ENCODE results near the gene FBRSL1. TPM values are rescaled to one million over a fixed set of nuclear protein-coding genes. Genes with fewer than 3 reads are reported as not detected.

The FBRSL1 gene
- total and polyA plus RNA-seq, 9 of the 15 experiments (the other 6 are each of a cell fraction or from before 2014, with no cell fraction given) = 0.24 to 129 (median 7.3) TPM

- TF ChIP-seq NKRF (IDR thresholded peaks at IDR 0.05; ENCODE audit: borderline replicate concordance) = peak; percentile 38; the same call in 1 of the 2 replicates
- no peak for TF ChIP-seq ZNF408 (CRISPR knock-in tag; IDR thresholded peaks at IDR 0.05; ENCODE audit: low read depth)
- TF ChIP-seq RBM22 (IDR thresholded peaks at IDR 0.05; ENCODE audit: low read depth, low read length, poor library complexity, severe bottlenecking) = no peak
- TF ChIP-seq RFX7 (CRISPR knock-in tag; IDR thresholded peaks at IDR 0.05) = no peak
- TF ChIP-seq EWSR1 (IDR thresholded peaks at IDR 0.05; ENCODE audit: borderline replicate concordance, low read depth, partially characterized antibody) = no peak
- no peak for TF ChIP-seq ZNF655 (CRISPR knock-in tag; IDR thresholded peaks at IDR 0.05)
- no peak for TF ChIP-seq ZC3H4 (CRISPR knock-in tag; IDR thresholded peaks at IDR 0.05; ENCODE audit: borderline replicate concordance)
- TF ChIP-seq DEAF1 (CRISPR knock-in tag; IDR thresholded peaks at IDR 0.05) = no peak
- no peak for TF ChIP-seq CSDE1 (IDR thresholded peaks at IDR 0.05)
- TF ChIP-seq, protein P1, sequence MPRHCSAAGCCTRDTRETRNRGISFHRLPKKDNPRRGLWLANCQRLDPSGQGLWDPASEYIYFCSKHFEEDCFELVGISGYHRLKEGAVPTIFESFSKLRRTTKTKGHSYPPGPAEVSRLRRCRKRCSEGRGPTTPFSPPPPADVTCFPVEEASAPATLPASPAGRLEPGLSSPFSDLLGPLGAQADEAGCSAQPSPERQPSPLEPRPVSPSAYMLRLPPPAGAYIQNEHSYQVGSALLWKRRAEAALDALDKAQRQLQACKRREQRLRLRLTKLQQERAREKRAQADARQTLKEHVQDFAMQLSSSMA (CRISPR knock-in tag; IDR thresholded peaks at IDR 0.05) = no peak
- no peak for TF ChIP-seq ZNF239 (CRISPR knock-in tag; IDR thresholded peaks at IDR 0.05)
- TF ChIP-seq, protein P2, sequence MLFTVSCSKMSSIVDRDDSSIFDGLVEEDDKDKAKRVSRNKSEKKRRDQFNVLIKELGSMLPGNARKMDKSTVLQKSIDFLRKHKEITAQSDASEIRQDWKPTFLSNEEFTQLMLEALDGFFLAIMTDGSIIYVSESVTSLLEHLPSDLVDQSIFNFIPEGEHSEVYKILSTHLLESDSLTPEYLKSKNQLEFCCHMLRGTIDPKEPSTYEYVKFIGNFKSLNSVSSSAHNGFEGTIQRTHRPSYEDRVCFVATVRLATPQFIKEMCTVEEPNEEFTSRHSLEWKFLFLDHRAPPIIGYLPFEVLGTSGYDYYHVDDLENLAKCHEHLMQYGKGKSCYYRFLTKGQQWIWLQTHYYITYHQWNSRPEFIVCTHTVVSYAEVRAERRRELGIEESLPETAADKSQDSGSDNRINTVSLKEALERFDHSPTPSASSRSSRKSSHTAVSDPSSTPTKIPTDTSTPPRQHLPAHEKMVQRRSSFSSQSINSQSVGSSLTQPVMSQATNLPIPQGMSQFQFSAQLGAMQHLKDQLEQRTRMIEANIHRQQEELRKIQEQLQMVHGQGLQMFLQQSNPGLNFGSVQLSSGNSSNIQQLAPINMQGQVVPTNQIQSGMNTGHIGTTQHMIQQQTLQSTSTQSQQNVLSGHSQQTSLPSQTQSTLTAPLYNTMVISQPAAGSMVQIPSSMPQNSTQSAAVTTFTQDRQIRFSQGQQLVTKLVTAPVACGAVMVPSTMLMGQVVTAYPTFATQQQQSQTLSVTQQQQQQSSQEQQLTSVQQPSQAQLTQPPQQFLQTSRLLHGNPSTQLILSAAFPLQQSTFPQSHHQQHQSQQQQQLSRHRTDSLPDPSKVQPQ (CRISPR knock-in tag; IDR thresholded peaks at IDR 0.05; ENCODE audit: borderline replicate concordance) = no peak
- TF ChIP-seq EZH2 (IDR thresholded peaks at IDR 0.05; ENCODE audit: borderline replicate concordance, low read depth, low read length) = no peak
- TF ChIP-seq FOXP1 (CRISPR knock-in tag; IDR thresholded peaks at IDR 0.05) = 0 out of 2 replicates have a peak, but pooled peaks have one; percentile 61
- no peak for TF ChIP-seq TSC22D4 (tag; IDR thresholded peaks at IDR 0.05)
- no peak for TF ChIP-seq CHD1 (IDR thresholded peaks at IDR 0.05; ENCODE audit: low read length)
- no peak for TF ChIP-seq POLR2AphosphoS2 (IDR thresholded peaks at IDR 0.05; ENCODE audit: low read length)
These were observed 70.9 kb downstream of the FBRSL1 start (continued) for GRCh38 chr12:132560614-132561426.
